Measurements from ENCODE around the gene NAT8L.
A peak's percentile ranks its signal among the peaks of the same experiment; 100 is the strongest.
"Not testable (repeated sequence)": the region's sequence is repeated elsewhere in the genome, so short reads cannot be mapped to it uniquely, and the experiment has no call there.

Gene NAT8L

GRCh38 chr4:2059046-2059725 is at the start of gene NAT8L:
Gene NAT8L, plus strand, starts transcription at chr4:2059327. Its CDS starts 185 bp downstream, at chr4:2059512.
- Histone ChIP-seq H3K27ac (ENCODE audit: low read length) (no peak within 1 kb of the TSS), H3K36me3 (ENCODE audit: control insufficient read depth in 2 of 2, insufficient read depth in 2 of 2, low read length in 2 of 2) (no peaks in the 10 kb centered on the region), H3K4me1 (ENCODE audit: control insufficient read depth, insufficient read depth, low read length) (peaks cover 7% of the 10 kb centered on the region), H3K9ac (ENCODE audit: low read length in 2 of 2) (no peak within 1 kb of the TSS), H3K4me3 (ENCODE audit: low read length in 2 of 2) (peak within 1 kb of the TSS in 1 of 2 donors; percentile 49), H3K9me3 (ENCODE audit: control insufficient read depth in 2 of 2, low read length in 2 of 2) (no peaks in the 10 kb centered on the region), H3K27me3 (ENCODE audit: control insufficient read depth in 1 of 2, insufficient read depth in 2 of 2, low read length in 2 of 2) (peaks cover 13 to 29% of the 10 kb centered on the region in 2 donors)

DNA sequence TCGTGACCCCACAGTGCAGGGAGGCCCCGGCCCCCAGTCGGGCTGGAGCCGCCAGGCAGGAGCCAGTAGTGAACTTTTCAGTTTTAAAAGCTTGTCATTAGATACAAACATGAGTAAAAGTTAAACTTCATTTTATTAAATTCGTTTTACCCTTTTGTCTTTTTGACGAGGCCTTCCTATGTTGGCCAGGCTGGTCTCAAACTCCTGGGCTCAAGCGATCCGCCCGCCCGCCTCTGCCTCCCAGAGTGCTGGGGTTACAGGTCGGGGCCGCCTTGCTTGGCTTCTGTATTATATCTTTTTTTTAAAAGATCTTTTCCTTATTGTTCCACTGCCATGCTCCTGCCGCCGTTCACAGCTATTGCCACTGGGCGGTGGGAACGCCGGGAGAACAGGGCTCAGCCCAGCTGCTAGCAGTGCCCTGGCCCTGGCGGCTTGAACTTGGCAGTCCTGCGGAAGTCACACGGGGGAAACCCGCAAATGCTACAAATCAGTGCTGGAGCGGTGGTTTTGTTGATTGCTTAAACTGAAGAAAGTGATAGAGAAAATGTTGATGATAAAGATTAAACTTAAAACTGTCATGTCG is 49.4 kb upstream of the NAT8L start:
- no peaks in the 10 kb centered on the region for H3K27me3 ChIP-seq (ENCODE audit: control insufficient read depth in 1 of 2, insufficient read depth in 2 of 2, low read length in 2 of 2)
- H3K36me3 ChIP-seq (ENCODE audit: control insufficient read depth in 2 of 2, insufficient read depth in 2 of 2, low read length in 2 of 2) = peaks cover 0 to 3% of the 10 kb centered on the region in 2 donors
- H3K4me3 ChIP-seq (ENCODE audit: low read length in 2 of 2) = peak overlapping the region; percentile 96
- no peaks in the 10 kb centered on the region for H3K9me3 ChIP-seq (ENCODE audit: control insufficient read depth in 2 of 2, low read length in 2 of 2)
- peak overlapping the region; percentile 94 for H3K27ac ChIP-seq (ENCODE audit: low read length)
- H3K9ac ChIP-seq (ENCODE audit: low read length in 2 of 2) = peak overlapping the region; percentile 90 to 91
- H3K4me1 ChIP-seq (ENCODE audit: control insufficient read depth, insufficient read depth, low read length) = peaks cover 16% of the 10 kb centered on the region

DNA sequence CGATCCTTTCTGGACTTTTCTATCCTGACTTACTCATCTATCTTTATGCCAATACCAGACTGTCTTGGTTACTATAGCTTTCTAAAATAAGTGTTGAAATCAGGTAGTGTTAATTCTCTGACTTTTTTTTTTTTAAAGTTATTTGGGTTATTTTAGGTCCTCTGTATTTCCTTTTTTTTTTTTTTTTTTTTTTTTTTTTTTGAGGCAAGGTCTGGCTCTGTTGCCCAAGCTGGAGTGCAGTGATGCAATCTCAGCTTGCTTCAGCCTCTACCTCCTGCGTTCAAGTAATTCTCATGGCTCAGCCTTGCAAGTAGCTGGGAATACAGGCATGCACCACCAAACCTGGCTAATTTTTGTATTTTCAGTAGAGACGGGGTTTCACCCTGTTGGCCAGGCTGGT is 47.5 kb upstream of the NAT8L start:
- Histone ChIP-seq H3K4me1 (ENCODE audit: control insufficient read depth, insufficient read depth, low read length) (peaks cover 16% of the 10 kb centered on the region), H3K9me3 (ENCODE audit: control insufficient read depth in 2 of 2, low read length in 2 of 2) (no peaks in the 10 kb centered on the region), H3K27me3 (ENCODE audit: control insufficient read depth in 1 of 2, insufficient read depth in 2 of 2, low read length in 2 of 2) (no peaks in the 10 kb centered on the region)

GRCh38 chr4:2015008-2015407 is 44.1 kb upstream of the NAT8L start:
- Histone ChIP-seq H3K27ac (ENCODE audit: low read length) (no peak overlapping the region), H3K4me3 (ENCODE audit: low read length in 2 of 2) (no peak overlapping the region), H3K9ac (ENCODE audit: low read length in 2 of 2) (no peak overlapping the region), H3K36me3 (ENCODE audit: control insufficient read depth in 2 of 2, insufficient read depth in 2 of 2, low read length in 2 of 2) (no peaks in the 10 kb centered on the region), H3K4me1 (ENCODE audit: control insufficient read depth, insufficient read depth, low read length) (peaks cover 2% of the 10 kb centered on the region), H3K9me3 (ENCODE audit: control insufficient read depth in 2 of 2, low read length in 2 of 2) (no peaks in the 10 kb centered on the region), H3K27me3 (ENCODE audit: control insufficient read depth in 1 of 2, insufficient read depth in 2 of 2, low read length in 2 of 2) (no peaks in the 10 kb centered on the region)

More for the DNA sequence above, 47.5 kb upstream of the NAT8L start:
- Histone ChIP-seq H3K9ac (ENCODE audit: low read length in 2 of 2) (no peak overlapping the region), H3K27ac (ENCODE audit: low read length) (no peak overlapping the region), H3K4me3 (ENCODE audit: low read length in 2 of 2) (no peak overlapping the region), H3K36me3 (ENCODE audit: control insufficient read depth in 2 of 2, insufficient read depth in 2 of 2, low read length in 2 of 2) (no peaks in the 10 kb centered on the region)

DNA sequence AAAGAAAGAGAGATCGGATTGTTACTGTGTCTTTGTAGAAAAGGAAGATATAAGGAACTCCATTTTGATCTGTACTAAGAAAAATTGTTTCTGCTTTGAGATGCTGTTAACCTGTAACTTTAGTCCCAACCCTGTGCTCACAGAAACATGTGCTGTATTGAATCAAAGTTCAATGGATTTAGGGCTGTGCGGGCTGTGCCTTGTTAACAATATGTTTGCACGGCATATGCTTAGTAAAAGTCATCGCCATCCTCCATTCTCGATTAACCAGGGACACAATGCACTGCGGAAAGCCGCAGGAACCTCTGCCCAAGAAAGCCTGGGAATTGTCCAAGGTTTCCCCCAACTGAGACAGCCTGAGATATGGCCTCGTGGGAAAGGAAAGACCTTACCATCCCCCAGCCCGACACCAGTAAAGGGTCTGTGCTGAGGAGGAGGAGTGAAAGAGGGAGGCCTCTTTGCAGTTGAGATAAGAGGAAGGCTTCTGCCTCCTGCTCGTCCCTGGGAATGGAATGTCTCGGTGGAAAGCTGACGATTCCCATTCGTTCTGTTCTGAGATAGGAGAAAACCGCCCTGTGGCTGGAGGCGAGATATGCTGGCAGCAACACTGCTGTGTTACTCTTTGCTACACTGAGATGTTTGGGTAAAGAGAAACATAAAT is 37.6 kb upstream of the NAT8L start:
- H3K27ac ChIP-seq (ENCODE audit: low read length); H3K9ac ChIP-seq (ENCODE audit: low read length in 2 of 2); H3K4me3 ChIP-seq (ENCODE audit: low read length in 2 of 2); H3K4me1 ChIP-seq (ENCODE audit: control insufficient read depth, insufficient read depth, low read length); H3K36me3 ChIP-seq (ENCODE audit: control insufficient read depth in 2 of 2, insufficient read depth in 2 of 2, low read length in 2 of 2); H3K9me3 ChIP-seq (ENCODE audit: control insufficient read depth in 2 of 2, low read length in 2 of 2): not testable (repeated sequence)
- H3K27me3 ChIP-seq (ENCODE audit: control insufficient read depth in 1 of 2, insufficient read depth in 2 of 2, low read length in 2 of 2) = peaks cover 12 to 13% of the 10 kb centered on the region in 2 donors

- Histone ChIP-seq H3K9ac (ENCODE audit: low read length in 2 of 2) (no peak overlapping the region), H3K27ac (ENCODE audit: low read length) (no peak overlapping the region), H3K4me3 (ENCODE audit: low read length in 2 of 2) (no peak overlapping the region), H3K9me3 (ENCODE audit: control insufficient read depth in 2 of 2, low read length in 2 of 2) (no peaks in the 10 kb centered on the region), H3K4me1 (ENCODE audit: control insufficient read depth, insufficient read depth, low read length) (no peaks in the 10 kb centered on the region), H3K27me3 (ENCODE audit: control insufficient read depth in 1 of 2, insufficient read depth in 2 of 2, low read length in 2 of 2) (peaks cover 12 to 13% of the 10 kb centered on the region in 2 donors), H3K36me3 (ENCODE audit: control insufficient read depth in 2 of 2, insufficient read depth in 2 of 2, low read length in 2 of 2) (no peaks in the 10 kb centered on the region)
These were observed 34.4 kb upstream of the NAT8L start for GRCh38 chr4:2024683-2025082.

DNA sequence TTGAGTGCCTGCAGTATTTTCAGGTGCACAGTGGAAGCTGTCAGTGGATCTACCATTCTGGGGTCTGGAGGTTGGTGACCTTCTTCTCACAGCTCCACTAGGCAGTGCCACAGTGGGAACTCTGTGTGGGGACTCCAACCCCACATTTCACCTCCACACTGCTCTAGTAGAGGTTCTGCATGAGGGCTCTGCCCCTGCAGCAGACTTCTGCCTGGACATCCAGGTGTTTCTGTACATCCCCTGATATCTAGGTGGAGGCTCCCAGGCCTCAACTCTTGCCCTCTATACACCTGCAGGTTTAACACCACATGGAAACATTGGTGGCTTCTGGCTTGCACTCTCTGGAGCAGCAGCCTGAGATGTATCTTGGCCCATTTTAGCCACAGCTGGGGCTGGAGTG is 33.3 kb upstream of the NAT8L start:
- Histone ChIP-seq H3K9me3 (ENCODE audit: control insufficient read depth in 2 of 2, low read length in 2 of 2) (no peaks in the 10 kb centered on the region), H3K36me3 (ENCODE audit: control insufficient read depth in 2 of 2, insufficient read depth in 2 of 2, low read length in 2 of 2) (no peaks in the 10 kb centered on the region), H3K4me3 (ENCODE audit: low read length in 2 of 2) (no peak overlapping the region), H3K27ac (ENCODE audit: low read length) (no peak overlapping the region), H3K27me3 (ENCODE audit: control insufficient read depth in 1 of 2, insufficient read depth in 2 of 2, low read length in 2 of 2) (peaks cover 12 to 13% of the 10 kb centered on the region in 2 donors), H3K9ac (ENCODE audit: low read length in 2 of 2) (no peak overlapping the region), H3K4me1 (ENCODE audit: control insufficient read depth, insufficient read depth, low read length) (no peaks in the 10 kb centered on the region)

- H3K4me3 ChIP-seq (ENCODE audit: low read length in 2 of 2); H3K9ac ChIP-seq (ENCODE audit: low read length in 2 of 2); H3K27ac ChIP-seq (ENCODE audit: low read length); H3K36me3 ChIP-seq (ENCODE audit: control insufficient read depth in 2 of 2, insufficient read depth in 2 of 2, low read length in 2 of 2); H3K9me3 ChIP-seq (ENCODE audit: control insufficient read depth in 2 of 2, low read length in 2 of 2); H3K4me1 ChIP-seq (ENCODE audit: control insufficient read depth, insufficient read depth, low read length); H3K27me3 ChIP-seq (ENCODE audit: control insufficient read depth in 1 of 2, insufficient read depth in 2 of 2, low read length in 2 of 2): not testable (repeated sequence)
These were observed 32.0 kb upstream of the NAT8L start for GRCh38 chr4:2027120-2027519.

GRCh38 chr4:2031161-2031560 is 28.0 kb upstream of the NAT8L start:
- not testable (repeated sequence) for H3K27me3 ChIP-seq (ENCODE audit: control insufficient read depth in 1 of 2, insufficient read depth in 2 of 2, low read length in 2 of 2)

GRCh38 chr4:2036327-2036726 is 22.8 kb upstream of the NAT8L start:
- no peak overlapping the region for H3K27ac ChIP-seq (ENCODE audit: low read length)
- no peak overlapping the region for H3K9ac ChIP-seq (ENCODE audit: low read length in 2 of 2)
- H3K9me3 ChIP-seq (ENCODE audit: control insufficient read depth in 2 of 2, low read length in 2 of 2) = no peaks in the 10 kb centered on the region
- peaks cover 3% of the 10 kb centered on the region for H3K4me1 ChIP-seq (ENCODE audit: control insufficient read depth, insufficient read depth, low read length)
- peaks cover 8 to 16% of the 10 kb centered on the region in 2 donors for H3K27me3 ChIP-seq (ENCODE audit: control insufficient read depth in 1 of 2, insufficient read depth in 2 of 2, low read length in 2 of 2)
- no peaks in the 10 kb centered on the region for H3K36me3 ChIP-seq (ENCODE audit: control insufficient read depth in 2 of 2, insufficient read depth in 2 of 2, low read length in 2 of 2)
- no peak overlapping the region for H3K4me3 ChIP-seq (ENCODE audit: low read length in 2 of 2)

More at GRCh38 chr4:2031161-2031560, 28.0 kb upstream of the NAT8L start:
- H3K9ac ChIP-seq (ENCODE audit: low read length in 2 of 2); H3K27ac ChIP-seq (ENCODE audit: low read length); H3K36me3 ChIP-seq (ENCODE audit: control insufficient read depth in 2 of 2, insufficient read depth in 2 of 2, low read length in 2 of 2); H3K4me3 ChIP-seq (ENCODE audit: low read length in 2 of 2); H3K9me3 ChIP-seq (ENCODE audit: control insufficient read depth in 2 of 2, low read length in 2 of 2); H3K4me1 ChIP-seq (ENCODE audit: control insufficient read depth, insufficient read depth, low read length): not testable (repeated sequence)

DNA sequence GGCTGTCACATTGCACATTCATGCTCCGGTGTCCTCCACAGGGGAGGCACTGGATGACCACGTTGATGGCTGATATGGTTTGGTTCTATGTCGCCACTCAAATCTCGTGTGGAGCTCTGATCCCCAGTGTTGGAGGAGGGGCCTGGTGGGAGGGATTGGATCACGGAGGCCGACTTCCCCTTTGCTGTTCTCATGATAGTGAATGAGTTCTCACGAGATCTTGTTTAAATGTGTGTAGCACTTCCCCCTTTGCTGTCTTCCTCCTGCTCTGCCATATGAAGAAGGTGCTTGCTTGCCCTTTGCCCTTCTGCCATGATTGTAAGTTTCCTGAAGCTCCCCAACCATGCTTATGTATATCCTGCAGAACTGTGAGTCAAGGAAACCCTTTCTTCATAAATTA is 22.3 kb upstream of the NAT8L start:
- H3K27me3 ChIP-seq (ENCODE audit: control insufficient read depth in 1 of 2, insufficient read depth in 2 of 2, low read length in 2 of 2) = peaks cover 13 to 22% of the 10 kb centered on the region in 2 donors
- H3K27ac ChIP-seq (ENCODE audit: low read length) = no peak overlapping the region
- no peak overlapping the region for H3K4me3 ChIP-seq (ENCODE audit: low read length in 2 of 2)
- no peaks in the 10 kb centered on the region for H3K36me3 ChIP-seq (ENCODE audit: control insufficient read depth in 2 of 2, insufficient read depth in 2 of 2, low read length in 2 of 2)
- H3K4me1 ChIP-seq (ENCODE audit: control insufficient read depth, insufficient read depth, low read length) = peaks cover 9% of the 10 kb centered on the region
- H3K9me3 ChIP-seq (ENCODE audit: control insufficient read depth in 2 of 2, low read length in 2 of 2) = no peaks in the 10 kb centered on the region
- H3K9ac ChIP-seq (ENCODE audit: low read length in 2 of 2) = no peak overlapping the region

Data from stomach smooth muscle (tissue), 2 donors.